Heart right ventricle (tissue), 16 donors: ENCODE results near the gene UBL3. TPM values are rescaled to one million over a fixed set of nuclear protein-coding genes. Genes with fewer than 3 reads are reported as not detected.
A peak's percentile ranks its signal among the peaks of the same experiment; 100 is the strongest.

Experiments used
- ATAC-seq, 8 donors: fragments of 200-7000 bp; cut with Tn5 transposase; one replicate each; pipeline ENCODE4 v1.9.1; 2020; ENCODE audit warnings: mild to moderate bottlenecking in 8 of 8, moderate library complexity in 8 of 8, moderate number of reproducible peaks in 1 of 8
- DNase-seq, 2 donors: peaks; one replicate each; pipeline ENCODE4 v3.0.0-alpha.2; 2020
- H3K27ac ChIP-seq, 10 donors: fragments of 200-600 bp; sonication (generic) in 2 of 10; one replicate each; pipeline versions ENCODE4 v1.5.0 to v1.8.0; 2020 to 2022; ENCODE audit warnings: mild to moderate bottlenecking in 3 of 10
- H3K27me3 ChIP-seq, 7 donors: fragments of 200-600 bp; one replicate each; pipeline ENCODE4 v1.8.0; 2021 to 2022; ENCODE audit warnings: mild to moderate bottlenecking in 2 of 7
- H3K36me3 ChIP-seq, 9 donors: fragments of 200-600 bp; sonication (generic) in 1 of 9; one replicate each; pipeline versions ENCODE4 v1.5.0 to v1.8.0; 2020 to 2022; ENCODE audit warnings: mild to moderate bottlenecking in 2 of 9
- H3K4me1 ChIP-seq, 9 donors: fragments of 200-600 bp; sonication (generic) in 1 of 9; one replicate each; pipeline versions ENCODE4 v1.5.0 to v1.8.0; 2020 to 2022; ENCODE audit warnings: mild to moderate bottlenecking in 4 of 9
- H3K4me3 ChIP-seq, 10 donors: fragments of 200-600 bp; sonication (generic) in 2 of 10; one replicate each; pipeline versions ENCODE4 v1.5.0 to v1.8.0; 2020 to 2022; ENCODE audit warnings: mild to moderate bottlenecking in 7 of 10, moderate library complexity in 2 of 10
- H3K9me3 ChIP-seq, 11 donors: fragments of 200-600 bp in 10 of 11; sonication (generic) in 2 of 11; one replicate each; pipeline versions ENCODE4 v1.5.0 to v1.8.0; 2013 to 2022; ENCODE audit warnings: mild to moderate bottlenecking in 2 of 11, control low read depth in 1 of 11, moderate library complexity in 1 of 11
- WGBS, 2 donors: extraction: QIAGEN DNeasy Blood & Tissue Kit; methylation state at CpG; one replicate each; pipeline ENCODE4 v1.1.7; 2013; ENCODE audit warnings: inconsistent platforms in 1 of 2; 5-methylcytosine and 5-hydroxymethylcytosine counted together
- intact Hi-C, 10 donors: fragments of 100-400 bp; cut with DNase I; formaldehyde crosslinking; loops; one replicate each; pipeline versions ENCODE4 v1.11.1 to v1.14.2; 2022
- polyA plus RNA-seq, 2 donors: library from polyadenylated mRNA; stranded (reverse); fragments of 200-250 nt; gene quantifications; one replicate each; pipeline ENCODE4 v1.2.3, GENCODE V29; 2013
- total RNA-seq, 10 donors: library from RNA; stranded (reverse); fragmentation: NEBNext Ultra II Directional in 3 of 10; extraction: Animal tissue kit (Norgen Biotek cat#: 25700) in 3 of 10; gene quantifications; one replicate each; pipeline versions ENCODE4 v1.2.1 to v1.2.4, GENCODE V29; 2021 to 2023
- TF ChIP-seq, protein P1 (sequence below), 9 donors: fragments of 200-600 bp; sonication (generic) in 2 of 9; IDR thresholded peaks; one replicate each; pipeline versions ENCODE4 v1.5.0 to v1.8.0; 2021 to 2022; ENCODE audit warnings: antibody characterized with exemption in 9 of 9, mild to moderate bottlenecking in 5 of 9, moderate library complexity in 1 of 9
- donor health status: Arrhythmogenic right ventricular cardiomyopathy.
- donor health status: ischemic (EF 13 %, LVEDD 7.1; RV severe dilation, severe dysfunction).
- donor health status: healthy with polysubstance abuse.
- donor health status: DM: no; HTN: yes; CAD: no.
- donor health status: DM: no; HTN: no; CAD: no.
- donor health status: ischemic (EF 25% LVEDD 6.9; RV normal size, moderate dysfunction).
- donor health status: ischemic (EF 25% LVEDD 5.7; RV mildly dilated, moderate dysfunction).
- donor health status: healthy.
- donor health status: DM: yes; HTN: yes; CAD: no.
- donor health status: Ischemic cardiomyopathy.
- donor health status: ischemic (EF 35%, LVEDD 5.7; RV mildly dilated, moderate dysfunction).
- donor health status: nonischemic (EF 11% LVEDD 7.7; RV severe dilation, severe dysfunction).
- donor health status: DM: yes; HTN: yes; CAD: no.
- donor health status: PGD.
- donor health status: ischemic (EF 29% LVEDD 5.4; RV normal size, mild dysfunction).
- donor health status: nonischemic (EF 23%, LVEDD 6.1; RV moderate dilation, normal function).

UBL3 gene
- total and polyA plus RNA-seq, 12 donors = 6.7 to 24.3 (median 20.8) TPM

DNA sequence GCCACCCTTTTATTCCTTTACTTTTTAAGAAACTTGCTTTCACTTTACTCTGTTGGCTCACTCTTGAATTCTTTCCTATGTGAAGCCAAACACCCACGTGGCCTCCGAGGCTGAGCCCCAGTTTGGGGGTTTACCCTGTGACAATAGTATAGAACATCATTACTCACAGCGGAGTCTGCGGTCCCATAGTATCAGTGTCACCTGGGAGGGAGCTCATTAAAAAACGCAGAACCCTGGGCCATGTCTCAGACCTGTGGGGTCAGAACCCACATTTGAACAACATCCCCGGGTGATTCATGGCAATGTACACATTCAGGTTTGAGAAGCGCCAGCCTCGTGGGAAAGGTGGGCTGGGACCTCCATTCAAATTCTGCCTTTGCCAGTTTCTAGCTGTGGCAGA is 36.0 kb upstream of the UBL3 start:
- ATAC-seq (no peak), DNase-seq (no peak)
- peaks cover 0 to 6% (median 0%) of the 10 kb centered on the region in 9 donors for H3K4me1 ChIP-seq
- WGBS, 2 donors = 90 to 91% methylated on average over 8 of the region's 8 CpGs
- intact Hi-C loops = no loop called here
- H3K27ac ChIP-seq = no peak overlapping the region
- H3K27me3 ChIP-seq = no peaks in the 10 kb centered on the region
- TF ChIP-seq, protein P1, sequence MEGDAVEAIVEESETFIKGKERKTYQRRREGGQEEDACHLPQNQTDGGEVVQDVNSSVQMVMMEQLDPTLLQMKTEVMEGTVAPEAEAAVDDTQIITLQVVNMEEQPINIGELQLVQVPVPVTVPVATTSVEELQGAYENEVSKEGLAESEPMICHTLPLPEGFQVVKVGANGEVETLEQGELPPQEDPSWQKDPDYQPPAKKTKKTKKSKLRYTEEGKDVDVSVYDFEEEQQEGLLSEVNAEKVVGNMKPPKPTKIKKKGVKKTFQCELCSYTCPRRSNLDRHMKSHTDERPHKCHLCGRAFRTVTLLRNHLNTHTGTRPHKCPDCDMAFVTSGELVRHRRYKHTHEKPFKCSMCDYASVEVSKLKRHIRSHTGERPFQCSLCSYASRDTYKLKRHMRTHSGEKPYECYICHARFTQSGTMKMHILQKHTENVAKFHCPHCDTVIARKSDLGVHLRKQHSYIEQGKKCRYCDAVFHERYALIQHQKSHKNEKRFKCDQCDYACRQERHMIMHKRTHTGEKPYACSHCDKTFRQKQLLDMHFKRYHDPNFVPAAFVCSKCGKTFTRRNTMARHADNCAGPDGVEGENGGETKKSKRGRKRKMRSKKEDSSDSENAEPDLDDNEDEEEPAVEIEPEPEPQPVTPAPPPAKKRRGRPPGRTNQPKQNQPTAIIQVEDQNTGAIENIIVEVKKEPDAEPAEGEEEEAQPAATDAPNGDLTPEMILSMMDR (IDR thresholded peaks at IDR 0.05) = no peak
- no peaks in the 10 kb centered on the region for H3K9me3 ChIP-seq
- H3K36me3 ChIP-seq = no peaks in the 10 kb centered on the region
- no peak overlapping the region for H3K4me3 ChIP-seq

DNA sequence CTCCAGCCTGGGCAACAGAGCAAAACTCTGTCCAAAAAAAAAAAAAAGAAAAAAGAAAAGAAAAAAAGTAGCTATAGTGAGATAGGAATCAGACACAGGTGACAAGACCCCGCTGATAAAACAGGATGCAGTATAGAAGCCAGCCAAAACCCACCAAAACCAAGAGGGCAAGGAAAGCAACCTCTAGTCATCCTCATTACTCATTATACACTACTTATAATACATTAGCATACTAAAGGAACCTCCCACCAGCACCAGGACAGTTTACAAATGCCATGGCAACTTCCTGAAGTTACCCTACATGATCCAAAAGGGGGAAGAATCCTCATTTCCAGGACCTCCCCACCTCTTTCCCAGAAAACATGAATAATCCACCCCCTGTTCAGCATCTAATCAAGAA is 35.6 kb upstream of the UBL3 start:
- intact Hi-C loops = no loop called here
- peaks cover 0 to 6% (median 0%) of the 10 kb centered on the region in 9 donors for H3K4me1 ChIP-seq
- H3K27ac ChIP-seq = no peak overlapping the region
- H3K27me3 ChIP-seq = no peaks in the 10 kb centered on the region
- DNase-seq = no peak
- no peak overlapping the region for H3K4me3 ChIP-seq
- 85 to 95% methylated on average over 1 of the region's 1 CpG for WGBS, 2 donors
- ATAC-seq = no peak
- H3K36me3 ChIP-seq = no peaks in the 10 kb centered on the region
- TF ChIP-seq, protein P1 (IDR thresholded peaks at IDR 0.05) = no peak
- H3K9me3 ChIP-seq = no peaks in the 10 kb centered on the region

DNA sequence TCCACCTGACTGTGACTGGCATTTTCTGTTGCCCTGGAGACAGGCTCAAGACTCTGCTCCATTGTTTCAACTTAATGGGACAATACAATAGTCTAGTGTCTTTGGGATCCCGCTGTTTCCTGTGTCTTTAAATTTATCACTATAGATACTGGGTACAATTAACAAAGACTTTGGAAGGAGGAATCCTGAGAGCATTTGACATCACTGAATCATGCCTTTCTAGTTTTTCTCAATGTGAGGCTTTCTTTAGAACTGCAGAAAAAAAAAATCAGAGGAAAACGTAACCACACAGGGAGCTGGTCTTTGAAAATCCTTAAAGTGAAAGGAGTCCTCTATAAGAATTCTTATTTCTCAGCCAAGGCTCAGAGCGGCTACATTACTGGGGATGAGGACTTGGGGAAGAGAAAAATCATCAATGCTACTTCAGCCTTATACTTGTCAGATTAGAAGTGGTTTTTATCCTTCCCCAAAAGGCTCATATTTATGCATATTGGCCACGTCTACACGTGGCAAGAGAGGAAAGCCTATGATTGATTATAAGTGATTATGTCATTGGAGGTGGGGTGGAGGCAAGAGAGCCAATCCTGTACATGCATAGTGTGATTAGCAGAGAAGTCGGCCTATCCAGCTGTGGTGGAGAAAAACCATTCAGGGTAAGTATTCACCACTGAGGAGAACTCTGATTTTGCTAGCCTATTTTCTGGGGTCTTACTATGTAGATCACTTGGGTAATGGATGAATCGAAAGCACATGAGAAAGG is 34.4 kb upstream of the UBL3 start:
- no peaks in the 10 kb centered on the region for H3K27me3 ChIP-seq
- TF ChIP-seq, protein P1 (IDR thresholded peaks at IDR 0.05) = no peak
- no peak overlapping the region for H3K4me3 ChIP-seq
- H3K4me1 ChIP-seq = peaks cover 0 to 6% (median 0%) of the 10 kb centered on the region in 9 donors
- H3K9me3 ChIP-seq = no peaks in the 10 kb centered on the region
- intact Hi-C loops = no loop called here
- ATAC-seq (no peak), DNase-seq (no peak)
- H3K27ac ChIP-seq = no peak overlapping the region
- WGBS, 2 donors = 67 to 70% methylated on average over 7 of the region's 7 CpGs
- H3K36me3 ChIP-seq = no peaks in the 10 kb centered on the region

DNA sequence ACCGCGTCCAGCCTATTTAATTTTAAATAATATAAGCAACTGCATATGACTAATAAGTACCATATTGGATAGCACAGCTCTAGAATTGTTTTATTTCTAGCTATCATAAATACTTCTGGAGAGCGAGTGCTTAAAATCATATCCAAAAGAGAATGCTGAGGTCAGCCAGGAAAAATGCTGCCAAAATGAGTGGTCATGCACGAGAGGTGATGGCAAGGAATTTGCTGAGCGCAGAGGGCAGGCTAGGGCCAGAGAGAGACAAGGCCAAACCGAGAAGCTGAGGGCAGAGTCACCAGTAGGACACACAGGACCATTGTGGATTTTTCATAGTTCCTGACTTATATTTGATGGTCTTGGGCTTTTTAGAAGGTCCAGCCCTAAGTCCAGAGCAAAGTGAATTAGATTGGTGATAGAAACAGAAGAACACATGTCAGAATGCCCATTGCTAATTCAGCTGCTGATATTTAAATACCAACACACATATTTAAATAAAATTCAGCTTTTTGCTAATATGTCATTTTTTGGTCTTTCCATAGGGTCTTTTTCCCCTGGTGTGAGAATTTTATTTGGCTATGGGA is 33.6 kb upstream of the UBL3 start:
- Histone ChIP-seq H3K4me1 (peaks cover 0 to 6% (median 0%) of the 10 kb centered on the region in 9 donors), H3K36me3 (no peaks in the 10 kb centered on the region), H3K27ac (no peak overlapping the region), H3K27me3 (peaks cover 0 to 1% (median 0%) of the 10 kb centered on the region in 7 donors), H3K9me3 (no peaks in the 10 kb centered on the region), H3K4me3 (no peak overlapping the region)
- intact Hi-C loops = no loop called here
- DNase-seq (no peak), ATAC-seq (peak in 4 of 8 donors; percentile 22 to 58 (median 48))
- TF ChIP-seq, protein P1 (IDR thresholded peaks at IDR 0.05) = no peak
- 69 to 85% methylated on average over 6 of the region's 6 CpGs for WGBS, 2 donors
